Bronchial epithelial cell (primary cell): ENCODE measurements around the gene NAT9. TPM values are rescaled to one million over a fixed set of nuclear protein-coding genes. Genes with fewer than 3 reads are reported as not detected.

Source experiments
- DNase-seq: peaks from one replicate; pipeline ENCODE4 v3.0.0-alpha.2; 2010; ENCODE audit warnings: low read depth
- FAIRE-seq: peaks from 2 replicates; lab custom pipeline; 2011; peaks lifted over from hg19 to GRCh38; lab: Jason Lieb, UNC
- H3K27me3 ChIP-seq: 2 replicates; pipeline ENCODE4 v1.5.1; 2011; ENCODE audit warnings: low read length; ENCODE audit not compliant: control insufficient read depth, insufficient read depth
- H3K36me3 ChIP-seq: 2 replicates; pipeline ENCODE4 v1.5.1; 2011; ENCODE audit warnings: low read length; ENCODE audit not compliant: control insufficient read depth, insufficient read depth
- H3K4me3 ChIP-seq: 2 replicates; pipeline ENCODE4 v1.5.1; 2011; ENCODE audit warnings: mild to moderate bottlenecking, low read depth, low read length, control low read depth
- total RNA-seq: library from RNA; depleted of rRNA; stranded (reverse); fragments of >200 nt; gene quantifications from 2 replicates; pipeline ENCODE4 v1.2.1, GENCODE V29; 2014
- TF ChIP-seq, protein P1 (sequence below): IDR thresholded peaks from 2 replicates; pipeline ENCODE4 v1.5.1; 2011; ENCODE audit warnings: mild to moderate bottlenecking, moderate library complexity, low read length, control low read depth, inconsistent platforms; ENCODE audit not compliant: insufficient read depth, severe bottlenecking

Gene NAT9
- total RNA-seq, 1 donor from 2014 or later, result 64.5 TPM

DNA sequence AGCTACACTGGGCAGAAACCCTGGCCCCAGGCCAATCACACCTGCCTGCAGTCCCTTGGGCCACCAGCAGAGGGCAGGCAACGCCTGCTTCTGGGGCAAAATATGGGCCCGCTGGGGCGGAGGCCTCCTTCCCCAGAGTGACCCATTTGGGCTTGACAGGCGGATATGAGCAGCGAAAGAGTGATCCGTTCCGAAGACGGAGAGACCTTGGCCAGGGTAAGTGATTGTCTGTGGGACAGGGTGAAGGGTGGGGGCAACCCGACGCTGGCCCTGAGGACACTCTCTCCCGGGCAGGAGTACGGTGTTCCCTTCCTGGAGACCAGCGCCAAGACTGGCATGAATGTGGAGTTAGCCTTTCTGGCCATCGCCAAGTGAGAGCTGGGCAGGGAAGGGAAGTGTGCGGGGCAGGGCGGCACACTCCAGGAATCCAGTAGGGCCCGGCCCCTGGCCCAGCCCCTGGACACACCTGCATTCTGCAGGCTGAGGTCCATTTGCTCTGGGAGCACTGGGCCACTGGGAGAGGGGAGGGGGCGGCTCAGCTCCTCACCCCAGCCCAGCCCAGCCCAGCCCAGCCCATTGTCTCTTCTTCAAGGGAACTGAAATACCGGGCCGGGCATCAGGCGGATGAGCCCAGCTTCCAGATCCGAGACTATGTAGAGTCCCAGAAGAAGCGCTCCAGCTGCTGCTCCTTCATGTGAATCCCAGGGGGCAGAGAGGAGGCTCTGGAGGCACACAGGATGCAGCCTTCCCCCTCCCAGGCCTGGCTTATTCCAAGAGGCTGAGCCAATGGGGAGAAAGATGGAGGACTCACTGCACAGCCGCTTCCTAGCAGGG is 31.2 kb downstream of the NAT9 start:
- H3K4me3 ChIP-seq, result peak overlapping the region; percentile 16
- FAIRE-seq (no peak), DNase-seq (peak; percentile 52)

DNA sequence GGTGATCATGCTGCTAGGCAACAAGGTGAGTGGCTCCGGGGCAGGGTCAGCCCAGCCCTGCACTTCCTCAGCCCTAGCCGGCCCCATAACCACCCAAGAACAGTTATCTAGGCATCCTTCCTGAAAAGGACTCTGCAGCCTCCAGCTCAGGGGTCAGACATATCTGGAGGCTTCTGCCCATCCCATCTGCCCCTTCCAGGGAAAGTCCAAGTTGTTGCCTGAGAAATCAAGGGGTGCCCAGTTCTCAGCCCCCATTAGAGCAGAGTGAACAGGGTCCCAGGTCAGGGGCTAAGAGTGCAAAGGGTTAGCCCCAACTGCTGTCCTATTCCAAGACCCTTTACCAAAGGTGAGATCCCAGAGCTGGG is 31.8 kb downstream of the NAT9 start:
- TF ChIP-seq, protein P1, sequence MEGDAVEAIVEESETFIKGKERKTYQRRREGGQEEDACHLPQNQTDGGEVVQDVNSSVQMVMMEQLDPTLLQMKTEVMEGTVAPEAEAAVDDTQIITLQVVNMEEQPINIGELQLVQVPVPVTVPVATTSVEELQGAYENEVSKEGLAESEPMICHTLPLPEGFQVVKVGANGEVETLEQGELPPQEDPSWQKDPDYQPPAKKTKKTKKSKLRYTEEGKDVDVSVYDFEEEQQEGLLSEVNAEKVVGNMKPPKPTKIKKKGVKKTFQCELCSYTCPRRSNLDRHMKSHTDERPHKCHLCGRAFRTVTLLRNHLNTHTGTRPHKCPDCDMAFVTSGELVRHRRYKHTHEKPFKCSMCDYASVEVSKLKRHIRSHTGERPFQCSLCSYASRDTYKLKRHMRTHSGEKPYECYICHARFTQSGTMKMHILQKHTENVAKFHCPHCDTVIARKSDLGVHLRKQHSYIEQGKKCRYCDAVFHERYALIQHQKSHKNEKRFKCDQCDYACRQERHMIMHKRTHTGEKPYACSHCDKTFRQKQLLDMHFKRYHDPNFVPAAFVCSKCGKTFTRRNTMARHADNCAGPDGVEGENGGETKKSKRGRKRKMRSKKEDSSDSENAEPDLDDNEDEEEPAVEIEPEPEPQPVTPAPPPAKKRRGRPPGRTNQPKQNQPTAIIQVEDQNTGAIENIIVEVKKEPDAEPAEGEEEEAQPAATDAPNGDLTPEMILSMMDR, result no peak
- no peak for DNase-seq
- Histone ChIP-seq H3K27me3 (no peaks in the 10 kb centered on the region), H3K36me3 (no peaks in the 10 kb centered on the region), H3K4me3 (no peak overlapping the region)
- no peak for FAIRE-seq

More for the DNA sequence above, 31.2 kb downstream of the NAT9 start:
- Histone ChIP-seq H3K36me3 (no peaks in the 10 kb centered on the region), H3K27me3 (no peaks in the 10 kb centered on the region)
- TF ChIP-seq, protein P1, result peak; percentile 100

DNA sequence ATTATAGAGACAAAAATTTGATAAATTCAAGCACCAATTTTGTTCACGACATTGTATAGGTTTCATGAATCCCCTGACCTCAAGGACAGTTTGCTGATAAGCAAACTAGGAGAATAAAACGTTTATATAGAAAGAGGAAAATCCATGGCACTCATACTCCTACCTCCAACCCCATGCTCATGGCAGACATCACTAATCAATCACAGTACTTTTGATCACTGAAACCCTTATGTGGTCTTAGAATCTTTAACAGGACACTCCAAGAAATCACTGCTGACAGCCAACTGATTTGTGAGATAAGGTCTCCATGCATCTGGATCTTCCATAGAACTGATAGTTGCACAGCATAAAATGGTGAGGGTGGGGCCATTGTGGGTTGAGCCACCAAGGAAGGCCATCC is 32.4 kb downstream of the NAT9 start:
- Histone ChIP-seq H3K4me3 (no peak overlapping the region), H3K36me3 (no peaks in the 10 kb centered on the region), H3K27me3 (no peaks in the 10 kb centered on the region)
- TF ChIP-seq, protein P1, result no peak
- DNase-seq (no peak), FAIRE-seq (no peak)

DNA sequence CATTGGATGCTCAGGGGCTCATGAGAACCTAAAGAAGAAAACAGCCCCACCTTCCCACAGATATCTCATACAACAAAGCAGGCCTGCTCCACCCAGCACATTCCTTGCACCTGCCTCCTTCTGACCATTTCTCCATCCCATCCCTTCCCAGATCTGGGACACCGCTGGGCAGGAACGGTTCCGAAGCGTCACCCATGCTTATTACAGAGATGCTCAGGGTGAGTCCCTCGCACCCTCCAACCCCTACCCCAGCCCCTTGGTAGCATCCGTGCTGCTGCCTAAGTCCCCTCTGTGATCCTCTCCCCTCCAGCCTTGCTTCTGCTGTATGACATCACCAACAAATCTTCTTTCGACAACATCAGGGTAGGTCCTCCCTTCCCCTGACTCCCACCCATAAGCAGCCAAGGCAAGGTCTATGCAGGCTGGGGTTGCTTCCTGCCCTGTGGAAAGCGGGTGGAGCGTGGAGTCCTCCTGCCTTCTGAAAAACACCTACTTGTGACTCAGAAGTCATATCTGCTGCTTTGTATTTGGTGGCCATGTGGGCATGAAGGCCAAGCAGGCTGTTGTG is 33.1 kb downstream of the NAT9 start:
- H3K27me3 ChIP-seq, result peaks cover 1% of the 10 kb centered on the region
- no peaks in the 10 kb centered on the region for H3K36me3 ChIP-seq
- no peak for DNase-seq
- no peak for FAIRE-seq
- no peak overlapping the region for H3K4me3 ChIP-seq
- TF ChIP-seq, protein P1, result no peak

DNA sequence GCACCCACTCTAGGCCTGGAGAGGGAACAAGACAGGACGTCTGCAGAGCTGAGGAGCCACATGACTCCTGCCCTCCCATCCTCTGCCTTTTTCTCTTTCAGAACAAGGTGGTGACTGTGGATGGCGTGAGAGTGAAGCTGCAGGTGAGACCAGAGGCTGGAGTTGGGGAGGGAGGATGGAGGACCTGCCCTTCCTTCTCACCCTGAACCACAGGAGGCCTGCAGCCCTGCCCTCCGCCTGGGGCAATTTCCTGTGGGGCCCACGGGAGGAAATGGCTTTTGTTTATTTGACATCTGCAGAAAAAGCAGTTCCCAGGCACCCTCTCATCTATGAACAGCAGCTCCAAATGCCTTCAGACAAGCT is 34.0 kb downstream of the NAT9 start:
- DNase-seq, result no peak
- Histone ChIP-seq H3K27me3 (peaks cover 3% of the 10 kb centered on the region), H3K36me3 (no peaks in the 10 kb centered on the region), H3K4me3 (no peak overlapping the region)
- TF ChIP-seq, protein P1, result no peak
- FAIRE-seq, result peak; percentile 32
